Endothelial cell of umbilical vein (primary cell): ENCODE measurements around the gene NHLRC4. TPM values are rescaled to one million over a fixed set of nuclear protein-coding genes. Genes with fewer than 3 reads are reported as not detected.

Experiments
- BruUV-seq: library from RNA; stranded (reverse); fragments of 400-500 nt; replicated peaks from 2 replicates; lab custom pipeline; 2021; lab: Mats Ljungman, UMichigan
- CTCF ChIA-PET: fragments of 300-600, 350-600 bp; sonication (Branson Sonifier 250); formaldehyde crosslinking; loops from one replicate; lab custom pipeline; 2021; ENCODE audit warnings: antibody characterized with exemption, inconsistent platforms; lab: Charles Lee
- POLR2A ChIA-PET: fragments of 300-600, 350-600 bp; sonication (Branson Sonifier 250); formaldehyde crosslinking; loops from one replicate; lab custom pipeline; 2021; ENCODE audit warnings: antibody characterized with exemption, inconsistent platforms; lab: Charles Lee
- DNase-seq: peaks from one replicate; pipeline ENCODE4 v3.0.0-alpha.2; 2011; ENCODE audit warnings: low read depth, low spot score
- FAIRE-seq: peaks from 2 replicates; lab custom pipeline; 2011; peaks lifted over from hg19 to GRCh38; lab: Jason Lieb, UNC
- H2AFZ ChIP-seq: 2 replicates; pipeline ENCODE4 v1.6.0; 2012; ENCODE audit warnings: low read depth, low read length, control low read depth, inconsistent platforms
- H3K27ac ChIP-seq: 2 replicates; pipeline ENCODE4 v1.5.1; 2011; ENCODE audit warnings: low read depth, mild to moderate bottlenecking, control low read depth, low read length, moderate library complexity; ENCODE audit not compliant: insufficient read depth
- H3K27me3 ChIP-seq, 2 experiments: 2 replicates each; pipeline versions ENCODE4 v1.6.0 to v1.6.1; 2011; ENCODE audit warnings: low read length in 2 of 2, mixed read lengths in 1 of 2; ENCODE audit not compliant: control insufficient read depth in 2 of 2, insufficient read depth in 2 of 2
- H3K36me3 ChIP-seq, 2 experiments: 2 replicates in 1 of 2; 3 replicates in 1 of 2; pipeline ENCODE4 v1.5.1; 2011; ENCODE audit warnings: low read length in 2 of 2, mild to moderate bottlenecking in 1 of 2, moderate library complexity in 1 of 2; ENCODE audit not compliant: control insufficient read depth in 2 of 2, insufficient read depth in 2 of 2; ENCODE audit errors: extremely low read depth in 1 of 2
- H3K4me1 ChIP-seq: 3 replicates; pipeline ENCODE4 v1.5.1; 2011; ENCODE audit warnings: mild to moderate bottlenecking, low read length; ENCODE audit not compliant: control insufficient read depth, insufficient read depth; ENCODE audit errors: extremely low read depth
- H3K4me2 ChIP-seq: 2 replicates; pipeline ENCODE4 v1.6.1; 2011; ENCODE audit warnings: low read length, control low read depth, mixed read lengths; ENCODE audit not compliant: insufficient read depth
- H3K4me3 ChIP-seq, 3 experiments: fragments of 200-600 bp in 1 of 3; sonication (generic), shearing (Covaris generic) in 1 of 3; replicated peaks in 1 of 3; 2 replicates each; pipeline ENCODE4 v1.5.1; 2011 to 2016; ENCODE audit warnings: control low read depth in 3 of 3, low read length in 3 of 3, mild to moderate bottlenecking in 2 of 3, inconsistent platforms in 1 of 3, low read depth in 1 of 3, moderate library complexity in 1 of 3; ENCODE audit not compliant: insufficient read depth in 1 of 3
- H3K79me2 ChIP-seq: 2 replicates; pipeline ENCODE4 v1.6.0; 2012; ENCODE audit warnings: low read length, inconsistent platforms; ENCODE audit not compliant: control insufficient read depth, insufficient read depth
- H3K9ac ChIP-seq: replicated peaks from 2 replicates; pipeline ENCODE3; 2011; ENCODE audit warnings: low read length, control low read depth; ENCODE audit not compliant: insufficient read depth; ENCODE audit errors: extremely low read depth
- H3K9me1 ChIP-seq: replicated peaks from 3 replicates; pipeline ENCODE4 v1.6.0; 2011; ENCODE audit warnings: mild to moderate bottlenecking, low read length; ENCODE audit not compliant: control insufficient read depth, insufficient read depth; ENCODE audit errors: extremely low read depth
- H3K9me3 ChIP-seq: replicated peaks from 2 replicates; pipeline ENCODE4 v1.5.1; 2012; ENCODE audit warnings: low read length, inconsistent platforms; ENCODE audit not compliant: control insufficient read depth, insufficient read depth
- H4K20me1 ChIP-seq: replicated peaks from 2 replicates; pipeline ENCODE3; 2011; ENCODE audit warnings: mild to moderate bottlenecking, low read length; ENCODE audit not compliant: control insufficient read depth, insufficient read depth; ENCODE audit errors: extremely low read depth
- EZH2 ChIP-seq: IDR thresholded peaks from 2 replicates; pipeline ENCODE4 v1.6.1; 2012; ENCODE audit warnings: borderline replicate concordance, low read depth, mild to moderate bottlenecking, moderate library complexity, low read length, inconsistent platforms; ENCODE audit not compliant: severe bottlenecking
- FOS ChIP-seq: IDR thresholded peaks from 2 replicates; pipeline ENCODE4 v1.6.1; 2011; ENCODE audit warnings: mild to moderate bottlenecking, low read length, moderate library complexity, borderline replicate concordance; ENCODE audit not compliant: insufficient read depth
- GATA2 ChIP-seq: IDR thresholded peaks from 2 replicates; pipeline ENCODE4 v1.7.0; 2011; ENCODE audit warnings: low read depth, mild to moderate bottlenecking, moderate library complexity, mixed read lengths, low read length; ENCODE audit not compliant: insufficient read length, insufficient read depth
- JUN ChIP-seq: IDR thresholded peaks from 2 replicates; pipeline ENCODE4 v1.6.1; 2011; ENCODE audit warnings: borderline replicate concordance, low read depth; ENCODE audit not compliant: insufficient read length, insufficient read depth
- MAX ChIP-seq: IDR thresholded peaks from 2 replicates; pipeline ENCODE4 v1.6.1; 2011; ENCODE audit not compliant: insufficient read depth, insufficient read length
- MYC ChIP-seq: IDR thresholded peaks from one replicate; pipeline ENCODE4 v1.6.1; 2011; ENCODE audit warnings: mild to moderate bottlenecking, low read depth, low read length
- POLR2A ChIP-seq: IDR thresholded peaks from 2 replicates; pipeline ENCODE4 v1.6.1; 2012; ENCODE audit warnings: low read depth, mild to moderate bottlenecking, control low read depth, low read length
- POLR2AphosphoS5 ChIP-seq: IDR thresholded peaks from 2 replicates; pipeline ENCODE4 v1.6.1; 2012; ENCODE audit warnings: low read depth, mild to moderate bottlenecking, control low read depth, low read length, moderate library complexity; ENCODE audit not compliant: insufficient read depth
- dilution Hi-C: fragments of 300-500 bp; cut with MboI; formaldehyde crosslinking; loops from one replicate; pipeline ENCODE4 v1.15.0; 2019; ENCODE audit warnings: low sequenced_read_pairs; ENCODE audit not compliant: extremely low pct_ligation_motif_present
- intact Hi-C: fragments of 100-400 bp; cut with micrococcal nuclease; formaldehyde crosslinking; loops from one replicate; pipeline ENCODE4 v1.10.0; 2022
- polyA plus RNA-seq, 4 experiments: library from polyadenylated mRNA; depleted of rRNA in 3 of 4; stranded (reverse) in 3 of 4; unstranded in 1 of 4; fragments of >200 nt; gene quantifications; 2 replicates each; pipeline versions ENCODE4 v1.2.1 to v1.2.3, GENCODE V29; 2011 to 2012; ENCODE audit warnings: missing spikeins in 1 of 4
- total RNA-seq: library from RNA; stranded (reverse); gene quantifications from 2 replicates; pipeline ENCODE4 v1.2.3, GENCODE V29; 2021
- TF ChIP-seq, protein P1 (sequence below), 2 donors: IDR thresholded peaks; 1 replicate in 1 of 2; 2 replicates in 1 of 2; pipeline ENCODE4 v1.5.1; 2011; ENCODE audit warnings: low read length in 2 of 2, mild to moderate bottlenecking in 2 of 2, moderate library complexity in 2 of 2, control low read depth in 1 of 2, inconsistent platforms in 1 of 2, low read depth in 1 of 2; ENCODE audit not compliant: insufficient read depth in 1 of 2; ENCODE audit errors: extremely low read depth in 1 of 2

The NHLRC4 gene
- total and polyA plus RNA-seq, 2 donors (not counting 3 experiments of a cell fraction or from before 2014, with no cell fraction given) = 0.73 to 0.94 TPM

DNA sequence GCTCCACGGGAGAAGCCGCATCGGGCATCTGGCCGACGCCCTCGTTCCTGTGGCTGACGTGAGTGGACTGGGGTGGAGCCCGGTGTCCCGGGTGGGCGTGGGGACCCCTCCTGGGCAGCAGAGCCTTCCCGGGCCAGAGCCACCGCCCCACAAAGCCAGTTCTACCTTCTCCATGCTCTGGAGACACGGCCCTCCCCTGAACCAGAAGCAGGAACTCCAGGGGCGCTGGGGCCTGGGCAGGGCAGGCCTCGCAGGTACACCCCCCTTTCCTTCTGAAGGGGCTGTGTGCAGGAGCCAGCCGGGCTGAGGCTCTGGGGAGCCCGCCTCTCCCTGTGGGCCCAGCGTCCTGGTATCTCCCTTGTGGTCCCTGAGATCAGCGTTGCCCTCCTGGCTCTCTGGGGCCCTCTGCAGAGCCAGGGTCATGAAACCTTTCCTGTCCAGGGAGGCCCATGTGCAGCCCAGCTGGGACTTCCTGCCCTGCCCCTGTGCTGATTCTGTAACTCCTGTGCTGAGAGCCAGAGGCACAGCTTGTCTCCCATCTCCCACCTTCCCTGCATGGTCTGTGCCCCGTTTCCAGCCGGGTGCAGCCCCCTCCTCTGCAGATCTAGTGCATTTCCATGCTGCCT lies 9.5 kb downstream of the NHLRC4 start:
- intact Hi-C loops (no loop called here), dilution Hi-C loops (no loop called here)
- H3K27me3 ChIP-seq = no peaks in the 10 kb centered on the region
- H3K9me3 ChIP-seq = no peaks in the 10 kb centered on the region
- H2AFZ ChIP-seq = no peak overlapping the region
- no peak overlapping the region for H3K27ac ChIP-seq
- no TSS peak for BruUV-seq
- TF ChIP-seq POLR2A = no peak
- TF ChIP-seq MYC = no peak
- TF ChIP-seq JUN = no peak
- no peak for TF ChIP-seq POLR2AphosphoS5
- TF ChIP-seq EZH2 = no peak
- TF ChIP-seq, protein P1, sequence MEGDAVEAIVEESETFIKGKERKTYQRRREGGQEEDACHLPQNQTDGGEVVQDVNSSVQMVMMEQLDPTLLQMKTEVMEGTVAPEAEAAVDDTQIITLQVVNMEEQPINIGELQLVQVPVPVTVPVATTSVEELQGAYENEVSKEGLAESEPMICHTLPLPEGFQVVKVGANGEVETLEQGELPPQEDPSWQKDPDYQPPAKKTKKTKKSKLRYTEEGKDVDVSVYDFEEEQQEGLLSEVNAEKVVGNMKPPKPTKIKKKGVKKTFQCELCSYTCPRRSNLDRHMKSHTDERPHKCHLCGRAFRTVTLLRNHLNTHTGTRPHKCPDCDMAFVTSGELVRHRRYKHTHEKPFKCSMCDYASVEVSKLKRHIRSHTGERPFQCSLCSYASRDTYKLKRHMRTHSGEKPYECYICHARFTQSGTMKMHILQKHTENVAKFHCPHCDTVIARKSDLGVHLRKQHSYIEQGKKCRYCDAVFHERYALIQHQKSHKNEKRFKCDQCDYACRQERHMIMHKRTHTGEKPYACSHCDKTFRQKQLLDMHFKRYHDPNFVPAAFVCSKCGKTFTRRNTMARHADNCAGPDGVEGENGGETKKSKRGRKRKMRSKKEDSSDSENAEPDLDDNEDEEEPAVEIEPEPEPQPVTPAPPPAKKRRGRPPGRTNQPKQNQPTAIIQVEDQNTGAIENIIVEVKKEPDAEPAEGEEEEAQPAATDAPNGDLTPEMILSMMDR (IDR thresholded peaks at IDR 0.05; ENCODE audit: extremely low read depth in 1 of 2, insufficient read depth in 1 of 2, low read depth in 1 of 2, low read length in 2 of 2) = no peak
- no peak for TF ChIP-seq MAX
- TF ChIP-seq GATA2 = no peak
- no peak for TF ChIP-seq FOS
- DNase-seq = no peak
- H3K36me3 ChIP-seq = peaks cover 0 to 16% of the 10 kb centered on the region in 2 experiments
- no peak for FAIRE-seq
- H3K9me1 ChIP-seq = no peaks in the 10 kb centered on the region
- ChIA-PET CTCF (interaction anchor here (0.8 to 1.2 kb wide), 7 partner anchors 10 to 84 kb away, joined by 3 to 4 read pairs (median 3); partner anchors contain the start of genes METTL26 and NHLRC4), POLR2A (no interaction called here)
- peaks cover 2% of the 10 kb centered on the region for H3K4me1 ChIP-seq
- H3K4me2 ChIP-seq = no peak overlapping the region
- no peaks in the 10 kb centered on the region for H4K20me1 ChIP-seq
- peaks cover under 1% of the 10 kb centered on the region for H3K79me2 ChIP-seq
- no peak overlapping the region for H3K9ac ChIP-seq
- H3K4me3 ChIP-seq = no peak overlapping the region
